ENCODE data around the gene CRISPLD2. TPM values are rescaled to one million over a fixed set of nuclear protein-coding genes. Genes with fewer than 3 reads are reported as not detected.

Gene CRISPLD2
- total RNA-seq, 4 donors from 2014 or later: 99.9 to 450 (median 407) TPM

DNA sequence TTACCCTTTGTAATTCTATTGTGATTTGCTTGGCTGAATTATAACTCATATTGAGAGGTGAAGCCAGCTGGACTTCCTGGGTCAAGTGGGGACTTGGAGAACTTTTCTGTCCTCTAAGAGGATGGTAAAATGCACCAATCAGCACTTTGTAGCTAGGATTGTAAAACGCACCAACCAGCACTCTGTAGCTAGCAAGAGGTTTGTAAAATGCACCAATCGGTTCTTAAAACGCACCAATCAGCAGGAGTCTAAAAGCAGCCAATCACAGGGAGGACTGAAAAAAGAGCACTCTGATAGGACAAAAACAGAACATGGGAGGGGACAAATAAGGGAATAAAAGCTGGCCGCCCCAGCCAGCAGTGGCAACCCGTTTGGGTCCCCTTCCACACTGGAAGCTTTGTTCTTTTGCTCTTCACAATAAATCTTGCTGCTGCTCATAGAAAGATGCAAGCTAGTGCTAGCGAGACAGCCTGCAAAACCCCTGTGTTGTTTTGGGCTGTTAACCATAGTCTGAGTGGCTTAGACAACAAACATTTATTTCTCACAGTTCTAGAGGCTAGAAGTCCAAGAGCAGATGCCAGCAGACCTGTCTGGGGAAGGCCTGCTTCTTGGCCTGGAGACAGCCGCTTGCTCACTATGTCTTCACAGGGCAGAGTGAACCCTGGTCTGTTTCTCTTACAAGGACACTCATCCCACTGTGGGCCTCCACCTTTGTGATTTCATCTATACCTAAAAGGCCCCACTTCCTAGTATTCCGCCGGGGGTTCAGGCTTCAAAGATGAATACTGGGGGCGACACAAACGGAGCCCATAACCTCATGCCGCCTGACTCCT is 39.0 kb upstream of the CRISPLD2 start:
- DNase-seq (ENCODE audit: low spot score): no peak
- no peak for ATAC-seq (ENCODE audit: low FRiP score)
- TF ChIP-seq, protein P1, sequence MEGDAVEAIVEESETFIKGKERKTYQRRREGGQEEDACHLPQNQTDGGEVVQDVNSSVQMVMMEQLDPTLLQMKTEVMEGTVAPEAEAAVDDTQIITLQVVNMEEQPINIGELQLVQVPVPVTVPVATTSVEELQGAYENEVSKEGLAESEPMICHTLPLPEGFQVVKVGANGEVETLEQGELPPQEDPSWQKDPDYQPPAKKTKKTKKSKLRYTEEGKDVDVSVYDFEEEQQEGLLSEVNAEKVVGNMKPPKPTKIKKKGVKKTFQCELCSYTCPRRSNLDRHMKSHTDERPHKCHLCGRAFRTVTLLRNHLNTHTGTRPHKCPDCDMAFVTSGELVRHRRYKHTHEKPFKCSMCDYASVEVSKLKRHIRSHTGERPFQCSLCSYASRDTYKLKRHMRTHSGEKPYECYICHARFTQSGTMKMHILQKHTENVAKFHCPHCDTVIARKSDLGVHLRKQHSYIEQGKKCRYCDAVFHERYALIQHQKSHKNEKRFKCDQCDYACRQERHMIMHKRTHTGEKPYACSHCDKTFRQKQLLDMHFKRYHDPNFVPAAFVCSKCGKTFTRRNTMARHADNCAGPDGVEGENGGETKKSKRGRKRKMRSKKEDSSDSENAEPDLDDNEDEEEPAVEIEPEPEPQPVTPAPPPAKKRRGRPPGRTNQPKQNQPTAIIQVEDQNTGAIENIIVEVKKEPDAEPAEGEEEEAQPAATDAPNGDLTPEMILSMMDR (IDR thresholded peaks at IDR 0.05): no peak

DNA sequence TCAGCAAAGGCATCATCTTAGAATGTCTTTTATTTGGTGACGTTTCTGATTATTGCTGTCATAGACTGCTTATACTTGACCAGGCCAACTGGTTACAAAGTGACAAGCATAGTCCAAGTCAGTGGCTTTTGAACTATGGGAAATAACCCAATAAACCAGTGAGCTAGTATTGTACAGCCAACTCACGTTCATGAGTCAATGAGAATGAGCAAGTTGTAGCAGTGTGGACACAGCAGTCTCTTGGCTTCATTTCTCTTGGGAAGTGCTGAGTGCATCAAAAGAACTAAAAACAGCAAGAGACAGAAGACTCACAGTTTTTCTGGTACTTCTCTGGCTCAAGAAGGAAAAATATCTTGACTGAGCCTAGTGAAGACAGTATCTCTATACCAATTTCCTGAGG is 36.9 kb upstream of the CRISPLD2 start:
- DNase-seq (ENCODE audit: low spot score) (no peak), ATAC-seq (ENCODE audit: low FRiP score) (no peak)
- TF ChIP-seq, protein P1 (IDR thresholded peaks at IDR 0.05): no peak

DNA sequence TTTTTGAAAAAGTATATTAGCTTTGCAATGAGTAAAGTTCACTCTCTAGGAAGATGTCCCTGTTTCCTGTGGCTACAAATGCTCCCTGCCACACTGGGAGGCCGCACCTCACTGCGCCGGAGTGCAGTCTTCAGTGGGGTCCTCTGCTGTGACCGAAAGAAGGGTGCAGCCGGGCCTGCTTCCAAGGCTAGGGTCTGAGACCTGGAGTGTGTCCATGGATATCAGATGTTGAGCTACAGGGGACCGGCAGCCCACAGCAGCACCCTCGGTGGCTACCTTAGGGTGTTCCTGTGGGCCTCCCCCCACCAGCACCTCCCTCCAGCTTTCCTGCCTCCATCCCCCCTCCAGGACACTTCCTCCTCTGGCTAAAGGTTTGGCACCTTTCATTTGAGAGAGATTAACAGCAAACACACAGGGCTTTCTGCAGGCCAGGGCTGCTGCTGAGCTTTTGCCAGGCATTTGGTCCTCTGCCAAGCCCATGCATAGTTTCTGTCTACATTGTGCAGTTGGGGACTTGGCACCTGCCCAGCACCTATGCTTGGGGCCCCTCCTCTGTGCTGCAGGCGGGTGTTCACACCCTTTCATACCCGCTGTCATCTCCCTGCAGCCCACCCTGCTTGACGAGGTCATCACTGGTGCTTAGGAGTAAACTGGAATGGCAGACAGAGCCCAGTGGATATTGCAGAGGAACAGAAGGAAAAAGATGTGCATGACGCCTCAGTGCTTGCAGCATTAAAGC is 33.8 kb upstream of the CRISPLD2 start:
- DNase-seq (ENCODE audit: low spot score) (no peak), ATAC-seq (ENCODE audit: low FRiP score) (no peak)
- TF ChIP-seq, protein P1 (IDR thresholded peaks at IDR 0.05): no peak

DNA sequence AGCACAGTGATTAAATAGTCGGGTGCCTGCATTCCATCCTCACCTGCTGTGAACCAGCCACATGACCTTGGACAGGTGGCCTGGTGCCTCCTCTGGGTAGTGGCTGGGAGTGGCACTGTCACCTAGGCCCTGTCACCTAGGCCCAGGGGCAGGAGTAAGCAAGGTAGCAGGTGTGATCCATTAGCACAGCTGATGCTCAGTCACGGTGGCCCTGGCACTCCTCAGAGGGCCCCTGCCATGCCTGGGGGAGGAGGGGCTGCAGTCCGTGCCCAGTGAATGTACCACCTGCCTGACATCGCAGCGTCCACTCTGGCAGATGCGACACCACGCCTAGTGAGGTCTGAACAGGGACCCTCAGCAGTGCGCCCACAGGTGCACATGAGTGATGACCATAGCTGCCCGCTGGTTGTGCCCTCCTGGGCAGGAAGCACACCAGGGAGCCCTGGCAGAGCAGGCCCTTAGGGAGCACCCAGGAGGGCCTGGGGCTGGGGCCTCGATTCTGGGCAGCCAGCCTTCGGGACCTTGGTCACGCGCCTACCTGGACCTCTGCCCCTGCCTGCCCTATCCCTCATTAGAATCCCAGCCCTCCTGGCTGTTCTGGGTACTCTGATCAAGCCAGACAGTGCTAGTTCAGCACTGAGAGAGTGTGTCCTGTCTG is 33.1 kb upstream of the CRISPLD2 start:
- TF ChIP-seq, protein P1 (IDR thresholded peaks at IDR 0.05): no peak
- ATAC-seq (ENCODE audit: low FRiP score) (no peak), DNase-seq (ENCODE audit: low spot score) (no peak)

DNA sequence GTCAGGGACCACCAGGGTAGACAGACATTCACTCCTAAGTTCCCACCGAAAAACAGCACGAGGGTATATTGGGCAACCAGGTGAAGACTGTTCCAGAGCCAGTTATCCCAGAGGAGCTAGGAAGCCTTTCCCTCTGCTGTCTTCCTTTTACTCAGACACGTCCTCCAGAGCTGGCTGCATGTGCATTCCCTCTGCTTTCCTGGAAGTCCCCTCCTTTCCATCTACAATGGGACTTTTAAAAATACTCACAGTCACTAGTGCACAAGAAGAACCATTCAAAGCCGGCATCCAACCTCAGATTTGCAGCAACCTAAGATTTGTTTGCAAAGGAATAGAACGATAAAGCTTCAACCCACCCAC is 32.5 kb upstream of the CRISPLD2 start:
- DNase-seq (ENCODE audit: low spot score): no peak
- TF ChIP-seq, protein P1 (IDR thresholded peaks at IDR 0.05): no peak
- ATAC-seq (ENCODE audit: low FRiP score): no peak

DNA sequence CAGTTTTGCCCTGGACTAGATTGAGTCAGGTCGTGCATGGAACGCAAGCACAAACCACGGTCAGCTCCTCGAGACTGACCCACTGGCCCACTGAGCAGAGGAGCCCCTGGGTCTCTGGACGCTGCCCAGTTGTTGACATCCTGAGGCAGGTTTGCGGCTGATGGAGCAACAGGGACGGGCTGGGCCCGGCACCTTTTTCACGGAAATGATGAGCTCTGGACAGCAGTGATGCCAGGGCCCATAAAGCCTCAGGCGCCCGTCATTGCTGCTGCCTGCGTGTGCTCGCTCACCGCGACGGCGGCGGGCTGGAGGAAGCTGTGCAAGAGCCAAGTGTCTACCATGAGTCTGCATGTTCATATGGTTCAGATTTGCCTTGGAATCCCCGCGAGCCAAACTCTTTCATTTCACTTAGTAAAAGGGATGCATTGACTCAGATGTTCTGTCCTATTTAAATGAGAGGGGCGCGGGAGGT is 30.8 kb upstream of the CRISPLD2 start:
- no peak for ATAC-seq (ENCODE audit: low FRiP score)
- no peak for DNase-seq (ENCODE audit: low spot score)
- TF ChIP-seq, protein P1 (IDR thresholded peaks at IDR 0.05): no peak
